Right cardiac atrium (tissue), 5 donors: Measurements from ENCODE around the gene CDKAL1. TPM values are rescaled to one million over a fixed set of nuclear protein-coding genes. Genes with fewer than 3 reads are reported as not detected.
A peak's percentile ranks its signal among the peaks of the same experiment; 100 is the strongest.

Experiments used
- ATAC-seq, 2 donors: fragments of 200-7000 bp; cut with Tn5 transposase; one replicate each; pipeline versions ENCODE4 v1.8.0 to v1.9.1; 2020; ENCODE audit warnings: moderate library complexity in 2 of 2, mild to moderate bottlenecking in 1 of 2
- DNase-seq, 3 donors: peaks; one replicate each; pipeline ENCODE4 v3.0.0-alpha.2; 2020
- H3K27ac ChIP-seq: one replicate; pipeline ENCODE4 v1.5.1; 2013; ENCODE audit warnings: mild to moderate bottlenecking, low read length, control low read depth, moderate library complexity
- H3K27me3 ChIP-seq: one replicate; pipeline ENCODE4 v1.6.1; 2013; ENCODE audit not compliant: control insufficient read depth, insufficient read depth
- H3K4me1 ChIP-seq: one replicate; pipeline ENCODE4 v1.6.1; 2013; ENCODE audit warnings: low read length; ENCODE audit not compliant: control insufficient read depth, insufficient read depth
- H3K4me3 ChIP-seq: one replicate; pipeline ENCODE4 v1.5.1; 2013; ENCODE audit warnings: low read length, control low read depth
- H3K9me3 ChIP-seq: one replicate; pipeline ENCODE4 v1.6.1; 2013; ENCODE audit warnings: low read length; ENCODE audit not compliant: control insufficient read depth
- WGBS: extraction: QIAGEN DNeasy Blood & Tissue Kit; methylation state at CpG from one replicate; pipeline ENCODE4 v1.1.7; 2013; 5-methylcytosine and 5-hydroxymethylcytosine counted together
- intact Hi-C, 4 donors: fragments of 100-400 bp; cut with DNase I; formaldehyde crosslinking; loops; one replicate each; pipeline versions ENCODE4 v1.11.0 to v1.14.0; 2022 to 2023
- polyA plus RNA-seq: library from polyadenylated mRNA; stranded (reverse); fragments of 200-250 nt; gene quantifications from one replicate; pipeline ENCODE4 v1.2.3, GENCODE V29; 2013
- total RNA-seq, 4 donors: library from RNA; stranded (reverse); fragmentation: NEBNext Ultra II Directional; extraction: Animal tissue kit (Norgen Biotek cat#: 25700); gene quantifications; one replicate each; pipeline ENCODE4 v1.2.1, GENCODE V29; 2021
- donor health status: healthy with polysubstance abuse.
- donor health status: DM: no; HTN: yes; CAD: no.
- donor health status: DM: no; HTN: no; CAD: no.
- donor health status: DM: no; HTN: yes; CAD: no; lungs with severe emphysema.
- donor health status: DM: yes; HTN: yes; CAD: no.

Gene CDKAL1
- total and polyA plus RNA-seq, 5 donors = 3.6 to 11.5 (median 10.8) TPM

- intact Hi-C loops = no loop called here
- Histone ChIP-seq H3K9me3 (no peaks in the 10 kb centered on the region), H3K4me1 (no peaks in the 10 kb centered on the region), H3K27ac (no peak overlapping the region), H3K27me3 (no peaks in the 10 kb centered on the region), H3K4me3 (no peak overlapping the region)
- no peak for ATAC-seq
- no peak for DNase-seq
- 75% methylated on average over 5 of the region's 5 CpGs for WGBS
Observed at GRCh38 chr6:20978151-20978614, 443.9 kb downstream of the CDKAL1 start.

GRCh38 chr6:20979076-20979475 is 444.8 kb downstream of the CDKAL1 start:
- ATAC-seq = no peak
- Histone ChIP-seq H3K27ac (no peak overlapping the region), H3K27me3 (no peaks in the 10 kb centered on the region), H3K9me3 (no peaks in the 10 kb centered on the region), H3K4me3 (no peak overlapping the region), H3K4me1 (no peaks in the 10 kb centered on the region)
- 97% methylated on average over 1 of the region's 1 CpG for WGBS
- intact Hi-C loops = no loop called here
- DNase-seq = no peak

DNA sequence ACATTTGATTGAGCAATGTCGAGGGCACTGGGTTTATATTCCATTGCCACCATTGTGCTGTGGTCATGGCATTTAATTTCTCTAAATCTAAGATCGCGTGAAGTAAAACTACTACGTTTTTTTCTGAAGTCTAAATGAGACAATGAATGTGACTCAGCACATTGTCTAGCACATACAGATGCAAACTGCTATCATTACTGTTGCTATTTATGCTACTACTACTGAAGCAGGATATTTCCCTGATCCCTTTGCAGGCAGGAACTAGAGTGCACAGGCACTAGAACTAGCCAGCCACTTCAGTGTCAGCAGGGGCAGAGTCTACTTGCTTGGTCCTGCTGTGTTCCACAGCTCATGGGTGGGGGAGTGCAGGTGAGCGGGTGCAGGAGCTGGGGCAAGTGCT is 449.7 kb downstream of the CDKAL1 start:
- Histone ChIP-seq H3K27me3 (no peaks in the 10 kb centered on the region), H3K27ac (no peak overlapping the region), H3K9me3 (no peaks in the 10 kb centered on the region), H3K4me1 (no peaks in the 10 kb centered on the region), H3K4me3 (no peak overlapping the region)
- ATAC-seq (no peak), DNase-seq (no peak)
- WGBS = 98% methylated on average over 5 of the region's 5 CpGs
- intact Hi-C loops = no loop called here

DNA sequence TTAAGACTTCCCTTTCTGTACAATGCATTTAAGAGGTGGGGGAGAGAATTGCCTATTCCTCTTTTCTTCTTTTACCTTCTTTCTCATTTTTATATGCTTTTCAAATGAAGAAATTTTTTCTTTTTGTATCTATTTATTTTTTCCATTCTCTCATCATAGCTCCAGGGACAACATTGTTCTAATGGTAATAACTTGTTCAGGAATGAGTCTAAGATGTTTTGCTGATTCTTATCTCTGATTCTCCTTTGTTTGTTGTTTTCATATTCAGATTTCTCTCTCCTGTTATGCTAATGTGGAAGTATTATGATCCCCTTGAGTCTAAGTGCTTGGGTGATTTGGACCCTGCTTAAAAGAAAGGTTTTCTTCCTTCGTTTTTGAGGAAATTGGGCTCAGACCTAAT is 451.6 kb downstream of the CDKAL1 start:
- ATAC-seq = no peak
- no peak for DNase-seq
- intact Hi-C loops = no loop called here

GRCh38 chr6:20991910-20992309 is 457.7 kb downstream of the CDKAL1 start:
- ATAC-seq (no peak), DNase-seq (peak in 1 of 3 donors; percentile 12)
- 76% methylated on average over 2 of the region's 2 CpGs for WGBS
- intact Hi-C loops = no loop called here
- no peaks in the 10 kb centered on the region for H3K4me1 ChIP-seq
- no peak overlapping the region for H3K27ac ChIP-seq
- H3K9me3 ChIP-seq = no peaks in the 10 kb centered on the region
- no peaks in the 10 kb centered on the region for H3K27me3 ChIP-seq
- no peak overlapping the region for H3K4me3 ChIP-seq

More for the DNA sequence above, 451.6 kb downstream of the CDKAL1 start:
- no peaks in the 10 kb centered on the region for H3K9me3 ChIP-seq
- H3K27ac ChIP-seq = no peak overlapping the region
- H3K4me1 ChIP-seq = no peaks in the 10 kb centered on the region
- no peak overlapping the region for H3K4me3 ChIP-seq
- no peaks in the 10 kb centered on the region for H3K27me3 ChIP-seq
- WGBS = 85% methylated on average over 1 of the region's 1 CpG

DNA sequence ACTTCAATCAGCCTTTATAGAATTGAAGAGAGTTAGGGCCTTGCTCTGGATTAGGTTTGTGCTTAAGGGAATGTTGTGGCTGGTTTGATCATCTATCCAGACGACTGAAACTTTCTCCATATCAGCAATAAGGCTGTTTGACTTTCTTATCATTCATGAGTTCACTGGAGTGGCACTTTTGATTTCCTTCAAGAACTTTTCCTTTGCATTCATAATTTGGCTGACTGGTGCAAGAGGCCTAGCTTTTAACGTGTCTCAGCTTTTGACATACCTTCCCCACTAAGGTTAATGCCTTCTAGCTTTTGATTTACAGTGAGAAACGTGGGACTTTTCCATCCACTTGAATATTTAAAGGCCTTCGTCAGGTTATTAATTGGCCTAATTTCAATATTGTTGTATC is 461.8 kb downstream of the CDKAL1 start:
- Histone ChIP-seq H3K27ac (no peak overlapping the region), H3K9me3 (no peaks in the 10 kb centered on the region), H3K4me1 (no peaks in the 10 kb centered on the region), H3K27me3 (no peaks in the 10 kb centered on the region), H3K4me3 (no peak overlapping the region)
- ATAC-seq = no peak
- no peak for DNase-seq
- intact Hi-C loops = no loop called here
- 89% methylated on average over 4 of the region's 4 CpGs for WGBS

- Histone ChIP-seq H3K27ac (no peak overlapping the region), H3K4me1 (no peaks in the 10 kb centered on the region), H3K4me3 (no peak overlapping the region), H3K9me3 (no peaks in the 10 kb centered on the region), H3K27me3 (no peaks in the 10 kb centered on the region)
- no peak for DNase-seq
- intact Hi-C loops = no loop called here
- whole genome bisulfite sequencing = 44% methylated on average over 3 of the region's 3 CpGs
- ATAC-seq = no peak
Observed at GRCh38 chr6:20997143-20997769, 463.0 kb downstream of the CDKAL1 start.

- WGBS = 69% methylated on average over 3 of the region's 3 CpGs
- Histone ChIP-seq H3K4me3 (no peak overlapping the region), H3K27me3 (no peaks in the 10 kb centered on the region), H3K9me3 (no peaks in the 10 kb centered on the region), H3K27ac (no peak overlapping the region), H3K4me1 (no peaks in the 10 kb centered on the region)
- intact Hi-C loops = no loop called here
- ATAC-seq (no peak), DNase-seq (no peak)
Observed at GRCh38 chr6:20997770-20998147, 463.5 kb downstream of the CDKAL1 start.

DNA sequence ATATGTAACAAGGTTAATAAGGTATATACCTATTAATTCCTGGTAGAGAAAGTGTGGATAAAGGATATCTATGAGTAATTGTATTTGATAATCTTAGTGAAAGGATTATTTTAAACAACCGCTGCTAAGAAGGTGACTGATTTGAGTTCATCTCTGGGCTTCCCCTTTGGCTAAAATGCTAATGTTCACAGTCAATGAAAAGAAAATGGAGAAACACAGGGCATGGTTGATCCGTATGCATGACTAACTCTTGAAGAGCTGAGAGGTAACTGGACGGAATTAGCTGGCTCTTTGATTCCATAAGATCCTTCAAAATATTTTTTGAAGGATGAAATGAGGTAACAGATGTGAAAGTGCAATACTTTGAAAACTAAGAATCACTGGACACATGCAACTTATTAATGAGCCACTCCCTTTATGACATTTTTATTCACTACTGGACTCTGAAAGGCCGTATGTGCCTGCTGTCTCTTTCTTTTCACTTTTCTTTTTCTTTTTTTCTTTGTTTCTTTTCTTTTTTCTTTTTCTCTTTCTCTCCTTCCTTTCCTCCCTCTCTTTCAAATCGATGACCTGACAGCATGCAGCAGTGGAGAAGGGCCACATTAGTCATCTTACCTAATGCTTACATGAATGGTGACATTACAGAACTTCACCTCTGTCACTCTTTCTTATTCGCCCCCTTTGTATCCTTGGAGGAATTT is 464.6 kb downstream of the CDKAL1 start:
- H3K9me3 ChIP-seq = no peaks in the 10 kb centered on the region
- intact Hi-C loops = no loop called here
- WGBS = 94% methylated on average over 6 of the region's 6 CpGs
- no peak for DNase-seq
- no peak for ATAC-seq
- H3K4me3 ChIP-seq = no peak overlapping the region
- no peaks in the 10 kb centered on the region for H3K4me1 ChIP-seq
- no peak overlapping the region for H3K27ac ChIP-seq
- no peaks in the 10 kb centered on the region for H3K27me3 ChIP-seq

DNA sequence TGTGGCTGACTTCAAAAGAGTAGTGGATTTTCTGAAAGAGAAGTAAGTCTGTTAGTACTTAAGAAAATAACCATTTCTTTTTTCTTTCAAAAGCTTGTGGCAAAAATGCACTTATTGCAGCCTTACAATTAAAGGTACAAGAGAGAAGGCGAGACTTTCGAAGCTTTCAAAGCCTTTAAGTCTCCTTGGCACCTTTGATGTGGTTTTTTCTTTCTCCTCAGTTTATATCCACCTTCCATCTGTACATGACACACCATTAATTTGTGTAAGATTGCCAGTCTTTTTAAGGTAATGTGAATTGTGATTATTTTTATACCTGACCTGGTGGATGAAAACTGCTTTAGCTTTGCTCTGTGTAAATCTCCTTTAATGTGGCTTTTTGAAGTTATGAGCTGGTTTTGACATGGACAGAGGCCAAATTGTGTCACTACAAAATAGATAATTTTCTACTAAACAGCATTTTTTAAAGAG is 466.1 kb downstream of the CDKAL1 start:
- Histone ChIP-seq H3K27ac (no peak overlapping the region), H3K27me3 (no peaks in the 10 kb centered on the region), H3K4me3 (no peak overlapping the region), H3K4me1 (no peaks in the 10 kb centered on the region), H3K9me3 (no peaks in the 10 kb centered on the region)
- DNase-seq (no peak), ATAC-seq (no peak)
- 98% methylated on average over 2 of the region's 2 CpGs for WGBS
- intact Hi-C loops = no loop called here

GRCh38 chr6:21001736-21002135 is 467.5 kb downstream of the CDKAL1 start:
- no peak for DNase-seq
- intact Hi-C loops = no loop called here
- 62% methylated on average over 3 of the region's 3 CpGs for WGBS
- no peaks in the 10 kb centered on the region for H3K27me3 ChIP-seq
- no peaks in the 10 kb centered on the region for H3K9me3 ChIP-seq
- H3K4me3 ChIP-seq = no peak overlapping the region
- ATAC-seq = peak; percentile 66 to 89
- H3K27ac ChIP-seq = no peak overlapping the region
- H3K4me1 ChIP-seq = no peaks in the 10 kb centered on the region
